HG03175 (cell line): ENCODE measurements around the gene PLP2.

Experiments
- ATAC-seq: cut with Tn5 transposase; IDR thresholded peaks from one replicate; pipeline ENCODE4 v1.9.1; 2021; ENCODE audit warnings: mild to moderate bottlenecking, moderate library complexity; ENCODE audit not compliant: unreplicated experiment

Gene PLP2

DNA sequence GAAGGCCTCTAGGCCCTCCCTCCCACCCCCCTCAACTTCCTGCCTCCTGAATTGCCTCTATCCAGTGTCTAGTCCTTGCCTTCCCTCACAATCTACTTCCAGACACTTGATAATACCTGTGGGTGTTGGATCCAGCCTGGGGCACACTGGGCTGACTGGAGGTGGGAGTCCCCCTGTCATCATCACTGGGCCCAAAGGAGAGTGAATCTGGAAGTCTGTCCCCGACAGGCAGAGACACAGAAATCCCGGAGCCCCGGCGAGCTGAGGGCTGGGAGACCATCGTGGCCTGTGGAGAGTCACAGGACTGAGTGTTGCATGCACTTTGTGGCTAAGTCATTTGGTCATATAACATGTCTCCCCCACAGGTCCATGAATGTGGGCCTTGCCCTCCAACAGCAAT lies 36.7 kb downstream of the PLP2 start:
- ATAC-seq, result no peak

DNA sequence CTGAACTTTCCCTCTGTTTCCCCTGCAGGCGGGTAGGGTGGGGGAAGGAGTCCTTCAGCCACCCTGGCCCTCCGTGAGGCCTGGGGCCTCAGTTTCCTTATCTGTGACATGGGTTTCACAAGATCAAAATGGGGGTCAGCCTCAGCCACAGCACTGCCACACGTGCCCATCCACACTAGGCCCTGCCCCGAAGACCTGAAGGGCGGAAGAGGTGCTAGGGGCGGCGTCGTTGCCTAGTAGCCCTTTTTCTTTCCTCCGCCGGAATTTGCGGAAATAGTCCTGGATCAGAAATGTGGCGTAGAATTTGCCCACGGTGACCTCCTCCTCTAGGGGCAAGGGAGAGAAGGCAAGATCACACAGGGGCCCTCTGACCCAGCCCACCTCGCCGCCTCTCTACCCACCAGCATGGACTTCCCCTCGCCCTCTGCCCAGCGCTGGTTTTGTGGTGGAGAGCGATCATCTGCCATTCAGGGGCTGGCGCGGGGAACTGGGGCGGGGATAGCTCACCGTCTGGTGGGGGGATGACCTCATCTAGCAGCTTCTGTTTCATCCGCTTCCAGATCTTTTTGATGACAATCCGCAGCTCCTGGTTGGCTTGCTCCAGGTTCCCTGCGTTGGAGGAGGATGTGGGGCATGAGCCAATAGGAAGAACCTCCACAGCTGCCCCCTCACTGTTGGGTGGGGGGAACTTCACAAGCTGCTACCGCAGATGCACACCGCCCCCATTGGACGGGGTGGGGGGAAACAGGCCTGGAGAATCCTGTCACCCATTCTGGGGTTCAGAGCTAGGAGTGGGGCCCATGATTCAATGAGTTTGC lies 37.9 kb downstream of the PLP2 start:
- no peak for ATAC-seq

GRCh38 chrX:49210406-49210805 lies 38.7 kb downstream of the PLP2 start:
- ATAC-seq, result no peak

DNA sequence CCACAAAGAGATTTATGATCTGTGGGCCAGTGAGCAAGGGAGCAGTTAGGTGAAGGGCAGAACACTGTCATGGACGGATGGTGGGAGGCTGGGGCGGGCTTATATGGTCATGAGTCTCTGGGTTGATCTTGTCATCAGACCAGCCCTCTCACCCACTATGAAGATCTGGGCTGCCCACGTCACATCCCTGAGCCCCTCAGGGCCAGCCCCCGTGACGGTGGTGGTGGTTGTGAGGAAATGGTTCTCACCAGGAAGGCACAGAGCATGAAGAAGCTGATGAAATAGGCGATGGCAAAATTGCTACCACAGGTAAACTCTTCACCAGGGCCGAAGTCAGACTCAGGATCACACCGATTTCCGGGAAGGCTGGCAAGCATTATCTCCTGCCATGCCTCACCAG lies 39.4 kb downstream of the PLP2 start:
- no peak for ATAC-seq

DNA sequence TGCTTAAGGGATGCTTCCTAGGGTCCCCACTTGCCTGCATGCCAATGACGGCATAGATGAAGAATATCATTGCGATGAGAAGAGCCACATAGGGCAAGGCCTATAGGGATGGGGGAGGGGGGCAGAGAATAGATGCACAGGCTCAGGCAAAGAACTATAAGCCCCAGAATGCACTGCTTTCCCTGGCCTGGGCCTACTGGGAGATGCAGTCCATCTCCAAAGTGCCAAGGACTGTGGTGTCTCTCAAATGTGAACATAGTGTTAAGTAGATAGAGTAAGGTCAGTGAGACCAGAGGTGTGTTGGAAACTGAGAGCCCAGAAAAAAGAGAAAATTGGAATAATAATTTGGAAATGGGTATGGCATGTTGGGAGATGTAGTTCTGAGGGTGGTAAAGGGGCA lies 40.5 kb downstream of the PLP2 start:
- ATAC-seq, result no peak

GRCh38 chrX:49212861-49213260 lies 41.2 kb downstream of the PLP2 start:
- ATAC-seq, result no peak

DNA sequence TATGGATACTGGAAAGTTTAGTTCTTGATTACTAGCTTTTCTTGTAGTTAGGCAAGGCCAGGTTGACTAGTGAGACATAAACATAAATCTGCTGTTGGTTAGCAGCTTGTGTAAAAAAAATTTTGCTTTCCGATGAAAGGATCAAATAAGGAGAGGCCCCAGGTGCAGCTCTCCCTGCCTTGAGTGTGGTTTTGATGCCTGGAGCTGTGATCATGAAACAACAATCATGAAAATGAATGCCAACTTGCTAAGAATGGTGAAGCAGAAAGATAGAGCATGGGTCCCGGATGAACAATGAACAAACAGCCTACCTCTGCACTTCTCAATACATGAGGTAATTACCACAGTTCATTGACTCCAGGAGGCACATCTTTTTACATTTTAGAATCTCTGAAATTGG lies 42.7 kb downstream of the PLP2 start:
- no peak for ATAC-seq

GRCh38 chrX:49214996-49215526 lies 43.4 kb downstream of the PLP2 start:
- ATAC-seq, result no peak

DNA sequence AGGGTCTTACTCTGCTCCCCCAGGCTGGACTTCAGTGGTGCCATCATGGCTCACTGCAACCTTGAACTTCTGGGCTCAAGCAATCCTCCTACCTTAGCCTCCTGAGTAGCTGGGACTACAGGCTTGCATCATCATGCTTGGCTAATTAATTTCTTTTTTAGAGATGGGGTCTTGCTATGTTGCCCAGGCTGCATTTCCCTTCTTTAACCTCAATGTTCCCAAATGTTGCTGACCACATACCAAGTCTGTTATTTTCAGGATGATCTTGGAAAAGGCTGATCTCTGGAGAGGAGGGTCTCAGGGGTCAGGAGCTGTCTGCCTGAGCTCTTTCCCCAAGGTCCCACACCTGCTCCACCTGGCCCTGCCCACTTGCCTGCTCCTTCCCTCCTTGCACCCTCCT lies 48.4 kb downstream of the PLP2 start:
- no peak for ATAC-seq

DNA sequence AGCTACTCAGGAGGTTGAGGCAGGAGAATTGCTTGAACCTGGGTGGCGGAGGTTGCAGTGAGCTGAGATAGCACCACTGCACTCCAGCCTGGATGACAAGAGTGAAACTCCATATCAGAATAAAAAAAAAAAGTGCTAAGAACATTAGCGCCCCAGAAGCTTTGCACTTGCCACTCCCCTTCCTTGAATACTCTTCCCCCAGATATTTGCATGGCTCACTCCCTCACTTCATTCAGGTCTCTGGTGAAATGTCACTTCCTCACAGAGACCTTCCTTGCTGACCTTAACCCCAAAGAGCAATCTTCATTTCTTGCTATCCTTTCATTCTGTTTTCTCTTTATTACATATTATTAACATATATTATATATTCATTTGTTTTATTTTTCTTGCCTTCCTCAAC lies 50.2 kb downstream of the PLP2 start:
- no peak for ATAC-seq
